ENCODE measurements around the gene NDUFB11. TPM values are rescaled to one million over a fixed set of nuclear protein-coding genes. Genes with fewer than 3 reads are reported as not detected.

The NDUFB11 gene
- 10 to 100 TPM; 89.0 to 89.8 TPM for total RNA-seq

DNA sequence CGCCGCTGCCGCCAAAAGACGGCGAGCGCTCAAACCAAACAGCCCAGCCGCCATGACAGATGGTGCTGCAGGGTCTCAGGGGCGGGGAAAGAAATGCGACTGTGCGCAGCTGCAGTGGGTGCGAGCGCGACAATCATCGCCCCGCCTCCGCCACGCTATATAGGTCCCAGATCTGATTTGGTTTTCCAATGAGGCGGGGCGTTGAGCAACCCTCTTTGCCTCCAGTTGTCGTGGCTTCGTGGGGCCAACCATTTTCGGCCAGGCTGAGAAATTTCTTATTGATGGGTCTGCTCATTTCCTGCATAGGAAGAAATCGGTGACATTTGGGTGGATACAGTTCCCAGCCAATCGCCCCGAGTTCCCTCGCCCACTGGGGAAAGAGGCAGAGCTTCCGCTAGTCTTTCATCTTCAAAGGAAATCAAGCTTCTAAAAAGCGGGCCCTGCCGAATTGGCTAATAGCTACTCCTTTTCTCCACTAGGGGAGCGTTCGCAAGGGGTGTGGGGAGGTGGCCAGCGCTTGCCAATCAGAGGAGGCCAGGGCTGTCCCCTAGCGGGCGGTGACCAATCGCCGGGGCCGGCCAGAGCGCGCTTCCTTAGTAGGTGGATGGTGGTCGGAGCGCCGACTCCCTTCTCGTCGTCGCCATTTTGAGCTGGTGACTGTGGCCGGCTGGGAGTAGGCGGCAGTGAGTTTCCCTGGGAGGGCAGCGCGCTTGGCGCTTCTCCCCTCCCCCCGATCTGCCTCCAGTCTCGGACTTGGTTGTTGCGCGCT lies at the start of gene NDUFB11, which contains the start of gene RBM10:
TSS of gene NDUFB11 (minus strand) at position 77 of the 769 bp plus-strand sequence. CDS start at position 54, 23 bp downstream.
TSS of gene RBM10 (plus strand) at position 596 of the 769 bp plus-strand sequence. CDS start 2,261 bp downstream, outside the sequence.
- peak within 1 kb of the TSS; percentile 97 for H3K4me3 Mint-ChIP-seq
- peaks cover 3% of the 10 kb centered on the region for H3K9me3 Mint-ChIP-seq
- CTCF ChIA-PET, result interaction anchor here (0.8 to 1.4 kb wide), 11 partner anchors 8 to 411 kb away, joined by 3 to 8 read pairs (median 5); no protein-coding TSS in a partner anchor
- no peaks in the 10 kb centered on the region for H3K27me3 Mint-ChIP-seq
- H3K4me1 Mint-ChIP-seq, result peaks cover 37% of the 10 kb centered on the region
- DNase-seq, result peak; percentile 92
- POLR2A ChIA-PET, result interaction anchor here (1.0 to 4.1 kb wide), 13 partner anchors 10 to 1429 kb away, joined by 3 to 55 read pairs (median 10); partner anchors contain the start of genes CDK16, RBM3, RP2 and UBA1
- peaks cover 44% of the 10 kb centered on the region for H3K36me3 Mint-ChIP-seq (ENCODE audit: low read depth)
- peak within 1 kb of the TSS; percentile 99 for H3K27ac Mint-ChIP-seq

DNA sequence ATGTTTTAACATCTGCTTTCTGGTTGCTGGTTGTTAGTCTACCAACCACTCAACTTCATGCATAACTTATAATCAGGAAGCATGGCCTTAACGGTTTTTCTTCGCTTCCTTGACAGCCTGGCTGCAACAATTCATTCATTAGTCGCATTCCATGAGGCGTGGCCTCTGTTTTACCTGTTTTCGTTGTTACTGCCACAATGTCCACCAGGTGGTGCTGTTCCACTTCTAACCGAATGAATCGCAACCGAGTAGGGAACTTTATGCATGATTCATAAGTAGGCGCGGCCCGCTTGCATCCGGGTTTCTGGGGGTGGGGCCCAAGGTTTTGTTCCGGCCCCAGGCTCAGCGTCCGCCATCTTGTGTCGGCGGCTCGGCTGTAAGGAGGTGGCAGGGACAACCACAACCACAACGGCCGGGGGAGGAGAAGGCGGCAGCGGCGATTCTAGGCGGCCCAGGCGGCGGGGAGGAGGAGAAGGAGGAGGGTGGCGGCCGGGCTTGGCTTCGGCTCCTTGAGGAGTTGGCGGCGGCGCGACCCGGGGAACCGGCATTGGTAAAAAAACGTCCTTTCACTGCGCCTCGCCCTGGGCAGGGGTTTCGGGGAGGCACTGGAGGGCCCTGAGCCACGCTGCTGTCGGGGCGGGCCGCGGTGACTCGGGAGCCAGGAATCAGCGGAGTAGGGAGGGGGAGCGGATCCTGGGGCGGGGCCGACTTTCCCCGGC lies 49.1 kb upstream of the NDUFB11 start, which contains the start of gene UBA1:
TSS of gene UBA1 (plus strand) at position 355 of the 719 bp plus-strand sequence. CDS start 4,974 bp downstream, outside the sequence.
- no peaks in the 10 kb centered on the region for H3K9me3 Mint-ChIP-seq
- peaks cover 33% of the 10 kb centered on the region for H3K36me3 Mint-ChIP-seq (ENCODE audit: low read depth)
- CTCF ChIA-PET, result interaction anchor here (1.0 to 1.4 kb wide), 5 partner anchors 24 to 330 kb away, joined by 3 to 6 read pairs (median 5); no protein-coding TSS in a partner anchor
- peak within 1 kb of the TSS; percentile 90 for H3K4me3 Mint-ChIP-seq
- peaks cover 50% of the 10 kb centered on the region for H3K4me1 Mint-ChIP-seq
- H3K27ac Mint-ChIP-seq, result peak within 1 kb of the TSS; percentile 93
- POLR2A ChIA-PET, result interaction anchor here (0.9 to 3.2 kb wide), 6 partner anchors 22 to 367 kb away, joined by 3 to 16 read pairs (median 7); partner anchors contain the start of genes CDK16, NDUFB11, RBM10 and USP11
- DNase-seq, result peak; percentile 93
- H3K27me3 Mint-ChIP-seq, result no peaks in the 10 kb centered on the region

GRCh38 chrX:47191806-47192401 lies 47.4 kb upstream of the NDUFB11 start:
- CTCF ChIA-PET, result interaction anchor here (1.2 to 1.7 kb wide), 4 partner anchors 47 to 331 kb away, joined by 3 to 8 read pairs (median 6); partner anchors contain the start of genes NDUFB11 and RBM10

DNA sequence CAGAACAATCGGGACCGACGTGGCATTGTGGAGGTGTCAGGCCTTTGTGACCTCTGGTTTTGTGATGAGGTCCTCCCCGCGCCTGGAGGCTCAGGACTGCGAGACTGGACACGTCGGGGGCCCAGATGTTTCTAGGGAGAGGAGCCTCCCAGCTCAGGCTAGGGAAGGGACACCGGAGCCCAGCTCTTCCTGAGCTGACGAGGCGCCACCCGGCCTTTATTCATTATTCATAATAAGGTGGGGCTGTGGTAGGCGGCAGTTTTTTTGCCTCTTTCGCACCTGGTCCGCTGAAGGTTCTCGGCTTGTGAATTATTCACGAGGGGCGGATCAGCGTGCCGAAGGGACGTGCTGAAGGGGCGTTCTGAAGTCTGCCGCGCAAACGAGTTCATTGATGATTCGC lies 46.8 kb upstream of the NDUFB11 start:
- ChIA-PET POLR2A (interaction anchor here (0.8 to 2.7 kb wide), 15 partner anchors 14 to 645 kb away, joined by 3 to 38 read pairs (median 5); partner anchors contain the start of genes CDK16, ELK1, NDUFB11 and RBM10), CTCF (interaction anchor here (0.9 to 1.7 kb wide), 7 partner anchors 28 to 332 kb away, joined by 3 to 8 read pairs (median 3); partner anchors contain the start of genes NDUFB11 and RBM10)
- DNase-seq, result peak; percentile 55
- Mint-ChIP-seq H3K27ac (peak overlapping the region; percentile 88), H3K4me3 (peak overlapping the region; percentile 85), H3K36me3 (ENCODE audit: low read depth) (peaks cover 24% of the 10 kb centered on the region), H3K9me3 (no peaks in the 10 kb centered on the region), H3K4me1 (peaks cover 37% of the 10 kb centered on the region), H3K27me3 (no peaks in the 10 kb centered on the region)

More at GRCh38 chrX:47191806-47192401, 47.4 kb upstream of the NDUFB11 start:
- Mint-ChIP-seq H3K36me3 (ENCODE audit: low read depth) (peaks cover 28% of the 10 kb centered on the region), H3K4me1 (peaks cover 43% of the 10 kb centered on the region), H3K27me3 (no peaks in the 10 kb centered on the region), H3K9me3 (no peaks in the 10 kb centered on the region), H3K4me3 (peak overlapping the region; percentile 85), H3K27ac (peak overlapping the region; percentile 88)
- DNase-seq, result no peak
- POLR2A ChIA-PET, result interaction anchor here (1.0 to 2.7 kb wide), 7 partner anchors 25 to 332 kb away, joined by 3 to 38 read pairs (median 10); partner anchors contain the start of genes CDK16, NDUFB11, RBM10 and USP11

- peak overlapping the region; percentile 85 for H3K4me3 Mint-ChIP-seq
- H3K27ac Mint-ChIP-seq, result peak overlapping the region; percentile 88
- H3K4me1 Mint-ChIP-seq, result peaks cover 31% of the 10 kb centered on the region
- ChIA-PET CTCF (interaction anchor here (0.8 to 1.7 kb wide), 8 partner anchors 27 to 333 kb away, joined by 3 to 8 read pairs (median 3); partner anchors contain the start of genes NDUFB11 and RBM10), POLR2A (interaction anchor here (0.8 to 2.7 kb wide), 16 partner anchors 10 to 646 kb away, joined by 3 to 38 read pairs (median 4); partner anchors contain the start of genes CDK16, ELK1, NDUFB11 and RBM10)
- no peaks in the 10 kb centered on the region for H3K27me3 Mint-ChIP-seq
- H3K9me3 Mint-ChIP-seq, result no peaks in the 10 kb centered on the region
- H3K36me3 Mint-ChIP-seq (ENCODE audit: low read depth), result peaks cover 21% of the 10 kb centered on the region
- peak; percentile 84 for DNase-seq
Observed at GRCh38 chrX:47190445-47191269, 46.2 kb upstream of the NDUFB11 start.

DNA sequence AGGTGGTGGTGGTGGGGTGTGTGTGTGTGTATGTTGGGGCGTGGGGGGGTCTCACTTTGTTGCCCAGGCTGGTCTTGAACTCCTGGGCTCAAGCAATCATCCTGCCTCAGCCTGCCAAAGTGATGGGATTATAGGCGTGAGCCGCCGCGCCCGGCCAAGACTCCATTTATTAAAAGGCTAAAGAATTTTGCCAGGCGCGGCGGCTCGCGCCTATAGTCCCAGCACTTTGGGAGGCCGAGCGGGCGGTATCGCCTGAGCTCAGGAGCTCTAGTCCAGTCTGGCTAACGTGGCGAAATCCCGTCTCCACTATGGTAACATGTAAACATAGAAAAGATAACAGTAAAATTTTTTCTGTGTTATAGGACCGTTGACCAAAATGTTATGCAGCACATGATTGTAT lies 45.4 kb upstream of the NDUFB11 start:
- peaks cover 25% of the 10 kb centered on the region for H3K4me1 Mint-ChIP-seq
- H3K4me3 Mint-ChIP-seq, result no peak overlapping the region
- no peak overlapping the region for H3K27ac Mint-ChIP-seq
- no peaks in the 10 kb centered on the region for H3K27me3 Mint-ChIP-seq
- no peaks in the 10 kb centered on the region for H3K9me3 Mint-ChIP-seq
- DNase-seq, result no peak
- peaks cover 19% of the 10 kb centered on the region for H3K36me3 Mint-ChIP-seq (ENCODE audit: low read depth)
- ChIA-PET CTCF (interaction anchor here (0.8 kb wide), 1 partner anchor 28 kb away, joined by 3 read pairs; no protein-coding TSS in a partner anchor), POLR2A (interaction anchor here (0.9 to 2.7 kb wide), 9 partner anchors 11 to 334 kb away, joined by 3 to 38 read pairs (median 8); partner anchors contain the start of genes CDK16, NDUFB11, RBM10 and USP11)

- CTCF ChIA-PET, result no interaction called here
- H3K4me3 Mint-ChIP-seq, result no peak overlapping the region
Observed at GRCh38 chrX:47187106-47187677, 42.7 kb upstream of the NDUFB11 start.

DNA sequence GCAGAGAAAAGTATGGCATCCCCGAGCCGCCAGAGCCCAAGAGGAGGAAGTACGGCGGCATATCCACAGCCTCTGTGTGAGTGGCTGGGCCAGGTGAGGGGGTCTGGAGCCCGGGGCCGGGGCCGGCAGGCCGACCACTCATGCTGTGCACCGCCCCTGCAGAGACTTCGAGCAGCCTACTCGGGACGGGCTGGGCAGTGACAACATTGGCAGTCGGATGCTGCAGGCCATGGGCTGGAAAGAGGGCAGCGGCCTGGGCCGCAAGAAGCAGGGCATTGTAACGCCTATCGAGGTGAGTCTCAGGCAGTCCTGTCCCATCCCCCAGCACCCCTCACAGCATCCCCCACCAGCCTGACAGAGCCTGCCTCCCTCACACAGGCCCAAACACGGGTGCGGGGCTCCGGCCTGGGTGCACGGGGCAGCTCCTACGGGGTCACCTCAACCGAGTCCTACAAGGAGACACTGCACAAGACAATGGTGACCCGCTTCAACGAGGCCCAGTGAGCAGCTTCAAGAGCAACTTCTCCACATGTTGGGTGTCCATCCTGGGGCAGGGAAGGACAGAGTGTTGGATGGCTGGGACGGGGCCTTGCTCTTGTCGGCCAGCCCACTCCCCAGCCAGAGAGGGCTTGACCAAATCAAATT lies 41.7 kb upstream of the NDUFB11 start:
- Mint-ChIP-seq H3K36me3 (ENCODE audit: low read depth) (peaks cover 14% of the 10 kb centered on the region), H3K27me3 (no peaks in the 10 kb centered on the region), H3K27ac (no peak overlapping the region), H3K4me3 (no peak overlapping the region), H3K4me1 (peaks cover 6% of the 10 kb centered on the region), H3K9me3 (no peaks in the 10 kb centered on the region)
- DNase-seq, result no peak
- ChIA-PET CTCF (no interaction called here), POLR2A (interaction anchor here (0.7 kb wide), 1 partner anchor 32 kb away, joined by 3 read pairs; no protein-coding TSS in a partner anchor)

More at GRCh38 chrX:47187106-47187677, 42.7 kb upstream of the NDUFB11 start:
- peaks cover 14% of the 10 kb centered on the region for H3K36me3 Mint-ChIP-seq (ENCODE audit: low read depth)
- no peak overlapping the region for H3K27ac Mint-ChIP-seq
- POLR2A ChIA-PET, result interaction anchor here (2.3 kb wide), 1 partner anchor 42 kb away, joined by 11 read pairs; the partner anchor contains the start of genes NDUFB11 and RBM10
- H3K4me1 Mint-ChIP-seq, result peaks cover 7% of the 10 kb centered on the region
- no peaks in the 10 kb centered on the region for H3K27me3 Mint-ChIP-seq
- no peaks in the 10 kb centered on the region for H3K9me3 Mint-ChIP-seq
- DNase-seq, result no peak

DNA sequence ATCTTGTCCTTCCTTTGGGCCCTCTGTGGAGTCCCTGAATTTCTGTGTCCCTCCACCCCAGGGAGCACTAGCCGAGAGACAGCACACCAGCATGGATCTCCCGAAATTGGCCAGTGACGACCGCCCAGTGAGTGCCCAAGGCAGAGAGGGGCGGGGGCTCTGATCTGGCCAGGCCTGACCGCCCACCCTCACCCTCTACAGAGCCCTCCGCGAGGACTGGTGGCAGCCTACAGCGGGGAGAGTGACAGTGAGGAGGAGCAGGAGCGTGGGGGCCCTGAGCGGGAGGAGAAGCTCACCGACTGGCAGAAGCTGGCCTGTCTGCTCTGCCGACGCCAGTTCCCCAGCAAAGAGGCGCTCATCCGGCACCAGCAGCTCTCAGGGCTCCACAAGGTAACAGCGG lies 40.7 kb upstream of the NDUFB11 start:
- CTCF ChIA-PET, result no interaction called here
- Mint-ChIP-seq H3K4me1 (peaks cover under 1% of the 10 kb centered on the region), H3K27me3 (no peaks in the 10 kb centered on the region)

GRCh38 chrX:47184486-47184885 lies 40.0 kb upstream of the NDUFB11 start:
- H3K27me3 Mint-ChIP-seq, result no peaks in the 10 kb centered on the region
- H3K27ac Mint-ChIP-seq, result no peak overlapping the region
- H3K9me3 Mint-ChIP-seq, result no peaks in the 10 kb centered on the region
- CTCF ChIA-PET, result no interaction called here
- H3K4me3 Mint-ChIP-seq, result no peak overlapping the region
- H3K36me3 Mint-ChIP-seq (ENCODE audit: low read depth), result peaks cover 22% of the 10 kb centered on the region
- no peak for DNase-seq
- no peaks in the 10 kb centered on the region for H3K4me1 Mint-ChIP-seq
- POLR2A ChIA-PET, result no interaction called here

More for the DNA sequence above, 40.7 kb upstream of the NDUFB11 start:
- H3K27ac Mint-ChIP-seq, result no peak overlapping the region
- DNase-seq, result no peak
- H3K4me3 Mint-ChIP-seq, result no peak overlapping the region
- POLR2A ChIA-PET, result no interaction called here
- no peaks in the 10 kb centered on the region for H3K9me3 Mint-ChIP-seq
- H3K36me3 Mint-ChIP-seq (ENCODE audit: low read depth), result peaks cover 20% of the 10 kb centered on the region
